Peyer's patch (tissue), 4 donors: ENCODE data around the gene PLCE1. TPM values are rescaled to one million over a fixed set of nuclear protein-coding genes. Genes with fewer than 3 reads are reported as not detected.
A peak's percentile ranks its signal among the peaks of the same experiment; 100 is the strongest.

Experiments used
- DNase-seq, 3 donors: peaks; one replicate each; pipeline ENCODE4 v3.0.0-alpha.2; 2017 to 2019
- H3K27ac ChIP-seq, 4 donors: fragments of 200-600 bp; sonication (generic); one replicate each; pipeline ENCODE4 v1.5.1; 2016 to 2019
- H3K27me3 ChIP-seq, 2 donors: fragments of 200-600 bp; sonication (generic); one replicate each; pipeline ENCODE4 v1.5.1; 2019
- H3K36me3 ChIP-seq, 3 donors: fragments of 200-600 bp; sonication (generic); one replicate each; pipeline ENCODE4 v1.5.1; 2016 to 2019
- H3K4me1 ChIP-seq, 4 donors: fragments of 200-600 bp; sonication (generic); one replicate each; pipeline ENCODE4 v1.5.1; 2016 to 2019
- H3K4me3 ChIP-seq, 4 donors: fragments of 200-600 bp; sonication (generic); 1 replicate in 3 of 4; 2 replicates in 1 of 4; pipeline ENCODE4 v1.5.1; 2016 to 2019; ENCODE audit warnings: mild to moderate bottlenecking in 1 of 4
- H3K9me3 ChIP-seq, 4 donors: fragments of 200-600 bp; sonication (generic); one replicate each; pipeline ENCODE4 v1.5.1; 2016 to 2019; ENCODE audit warnings: mild to moderate bottlenecking in 1 of 4
- POLR2A ChIP-seq, 2 donors: fragments of 450-650 bp; IDR thresholded peaks; one replicate each; pipeline ENCODE4 v1.5.1; 2017; ENCODE audit warnings: antibody characterized with exemption in 2 of 2, mild to moderate bottlenecking in 2 of 2, moderate library complexity in 2 of 2
- total RNA-seq, 4 donors: library from RNA; depleted of rRNA; stranded (reverse); fragments of >200 nt; gene quantifications; one replicate each; pipeline ENCODE4 v1.1.0, GENCODE V29; 2016
- TF ChIP-seq, protein P1 (sequence below), 6 experiments: fragments of 450-650 bp in 4 of 6; fragments of 200-600 bp in 2 of 6; sonication (generic) in 1 of 6; IDR thresholded peaks; one replicate each; pipeline ENCODE4 v1.5.1; 2017 to 2019; ENCODE audit warnings: antibody characterized with exemption in 6 of 6, mild to moderate bottlenecking in 3 of 6, moderate library complexity in 1 of 6

The PLCE1 gene
- total RNA-seq, 4 donors from 2014 or later = 15.4 to 42.9 (median 33.5) TPM

DNA sequence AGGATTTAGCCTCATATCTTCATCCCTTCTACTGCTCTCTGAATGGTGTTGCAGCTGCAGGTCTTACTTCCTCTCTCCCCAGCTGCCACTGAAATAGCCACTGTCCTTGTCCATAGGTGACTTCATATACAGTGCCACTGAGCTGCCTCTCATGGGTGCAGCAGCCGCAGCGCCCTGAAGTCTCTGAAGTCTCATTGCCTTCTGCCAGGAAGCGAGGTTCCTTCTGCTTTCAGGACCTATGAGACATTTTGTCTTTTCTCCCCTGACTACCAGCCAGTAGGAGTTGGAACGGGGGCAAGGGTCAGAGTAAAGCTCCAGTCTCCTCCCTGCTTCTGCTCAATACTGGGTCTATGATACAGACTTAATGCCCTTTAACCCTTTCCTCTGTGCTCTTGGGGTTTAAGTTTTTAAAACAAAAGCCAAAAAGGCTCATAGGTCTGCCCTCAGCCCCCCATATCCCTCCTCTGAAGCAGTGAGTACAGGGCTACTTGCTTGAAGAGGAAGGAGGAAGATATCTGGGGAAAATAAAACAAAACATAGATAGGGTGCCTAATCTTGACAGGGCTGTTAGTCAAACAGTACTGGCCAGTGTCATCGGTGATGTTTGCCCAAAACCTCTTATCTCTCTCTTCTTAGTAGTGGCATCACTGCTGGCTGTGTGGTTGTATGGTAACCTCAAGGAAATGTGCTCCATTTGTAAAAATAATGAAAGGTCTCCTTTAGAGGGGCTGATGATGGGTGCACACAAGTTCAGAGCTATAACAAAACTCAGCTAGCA is 7.1 kb downstream of the PLCE1 start:
- no peaks in the 10 kb centered on the region for H3K9me3 ChIP-seq
- peaks cover 0 to 17% (median 0%) of the 10 kb centered on the region in 4 donors for H3K4me1 ChIP-seq
- peak in 1 of 2 donors; percentile 46 for TF ChIP-seq POLR2A (IDR thresholded peaks at IDR 0.05)
- TF ChIP-seq, protein P1, sequence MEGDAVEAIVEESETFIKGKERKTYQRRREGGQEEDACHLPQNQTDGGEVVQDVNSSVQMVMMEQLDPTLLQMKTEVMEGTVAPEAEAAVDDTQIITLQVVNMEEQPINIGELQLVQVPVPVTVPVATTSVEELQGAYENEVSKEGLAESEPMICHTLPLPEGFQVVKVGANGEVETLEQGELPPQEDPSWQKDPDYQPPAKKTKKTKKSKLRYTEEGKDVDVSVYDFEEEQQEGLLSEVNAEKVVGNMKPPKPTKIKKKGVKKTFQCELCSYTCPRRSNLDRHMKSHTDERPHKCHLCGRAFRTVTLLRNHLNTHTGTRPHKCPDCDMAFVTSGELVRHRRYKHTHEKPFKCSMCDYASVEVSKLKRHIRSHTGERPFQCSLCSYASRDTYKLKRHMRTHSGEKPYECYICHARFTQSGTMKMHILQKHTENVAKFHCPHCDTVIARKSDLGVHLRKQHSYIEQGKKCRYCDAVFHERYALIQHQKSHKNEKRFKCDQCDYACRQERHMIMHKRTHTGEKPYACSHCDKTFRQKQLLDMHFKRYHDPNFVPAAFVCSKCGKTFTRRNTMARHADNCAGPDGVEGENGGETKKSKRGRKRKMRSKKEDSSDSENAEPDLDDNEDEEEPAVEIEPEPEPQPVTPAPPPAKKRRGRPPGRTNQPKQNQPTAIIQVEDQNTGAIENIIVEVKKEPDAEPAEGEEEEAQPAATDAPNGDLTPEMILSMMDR (IDR thresholded peaks at IDR 0.05) = no peak
- DNase-seq = peak in 2 of 3 donors; percentile 63 to 72
- no peaks in the 10 kb centered on the region for H3K36me3 ChIP-seq
- H3K27me3 ChIP-seq = no peaks in the 10 kb centered on the region
- no peak overlapping the region for H3K4me3 ChIP-seq
- H3K27ac ChIP-seq = peak overlapping the region in 3 of 4 donors; percentile 1 to 79 (median 66)

- no peaks in the 10 kb centered on the region for H3K36me3 ChIP-seq
- H3K4me3 ChIP-seq = no peak overlapping the region
- TF ChIP-seq, protein P1 (IDR thresholded peaks at IDR 0.05) = no peak
- TF ChIP-seq POLR2A (IDR thresholded peaks at IDR 0.05) = no peak
- H3K9me3 ChIP-seq = no peaks in the 10 kb centered on the region
- no peak for DNase-seq
- peaks cover 0 to 15% (median 0%) of the 10 kb centered on the region in 4 donors for H3K4me1 ChIP-seq
- H3K27ac ChIP-seq = peak overlapping the region in 3 of 4 donors; percentile 1 to 79 (median 66)
- H3K27me3 ChIP-seq = no peaks in the 10 kb centered on the region
Measured at GRCh38 chr10:94001416-94001810, 7.7 kb downstream of the PLCE1 start.

DNA sequence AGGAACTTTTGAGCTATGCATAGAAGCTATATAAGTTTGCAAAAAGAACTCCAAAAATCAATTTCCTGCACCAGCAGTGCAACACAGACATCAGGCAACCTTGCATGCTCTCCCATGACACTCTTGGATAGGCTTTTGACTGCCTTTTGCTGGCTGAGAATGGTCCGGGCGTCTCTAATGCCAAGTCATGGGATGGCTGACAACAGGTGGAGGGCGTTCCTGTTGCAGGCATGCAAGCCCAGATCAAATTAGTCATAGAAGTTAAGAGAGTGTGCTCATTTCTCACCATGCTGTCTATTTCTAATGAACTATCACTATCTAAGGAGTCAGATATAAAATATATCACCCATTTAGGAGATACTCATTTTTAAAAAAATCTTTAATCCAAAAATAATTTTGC is 8.4 kb downstream of the PLCE1 start:
- Histone ChIP-seq H3K27me3 (no peaks in the 10 kb centered on the region), H3K4me1 (peaks cover 0 to 22% (median 0%) of the 10 kb centered on the region in 4 donors), H3K27ac (no peak overlapping the region), H3K36me3 (no peaks in the 10 kb centered on the region), H3K4me3 (no peak overlapping the region), H3K9me3 (no peaks in the 10 kb centered on the region)
- TF ChIP-seq POLR2A (IDR thresholded peaks at IDR 0.05) = no peak
- TF ChIP-seq, protein P1 (IDR thresholded peaks at IDR 0.05) = no peak
- DNase-seq = peak in 1 of 3 donors; percentile 52

DNA sequence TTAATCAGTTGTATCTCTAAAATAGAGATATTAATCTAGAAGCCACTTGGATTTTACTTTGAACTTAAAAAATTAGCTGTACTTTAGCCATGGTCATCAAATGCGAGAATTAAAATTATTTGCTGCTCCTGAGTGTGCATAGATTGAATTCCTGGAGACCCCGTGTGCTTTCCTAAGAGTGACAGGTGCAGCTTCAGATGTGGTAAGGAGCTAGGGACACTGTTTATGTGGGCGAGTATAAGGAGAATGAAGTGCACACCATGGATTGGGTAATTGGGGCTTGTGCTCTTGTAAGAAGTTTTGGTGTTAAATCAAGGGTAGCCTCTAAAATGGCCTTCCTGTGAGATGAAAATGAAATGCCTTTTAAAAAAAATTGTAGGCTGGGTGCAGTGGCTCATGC is 9.8 kb downstream of the PLCE1 start:
- H3K4me3 ChIP-seq = no peak overlapping the region
- H3K27me3 ChIP-seq = no peaks in the 10 kb centered on the region
- peaks cover 0 to 23% (median 2%) of the 10 kb centered on the region in 4 donors for H3K4me1 ChIP-seq
- H3K36me3 ChIP-seq = no peaks in the 10 kb centered on the region
- TF ChIP-seq, protein P1 (IDR thresholded peaks at IDR 0.05) = no peak
- no peak for TF ChIP-seq POLR2A (IDR thresholded peaks at IDR 0.05)
- no peaks in the 10 kb centered on the region for H3K9me3 ChIP-seq
- no peak overlapping the region for H3K27ac ChIP-seq
- DNase-seq = no peak

GRCh38 chr10:94005050-94005449 is 11.3 kb downstream of the PLCE1 start:
- Histone ChIP-seq H3K27ac (peak overlapping the region in 1 of 4 donors; percentile 62), H3K4me3 (no peak overlapping the region), H3K36me3 (no peaks in the 10 kb centered on the region), H3K27me3 (no peaks in the 10 kb centered on the region), H3K4me1 (peaks cover 0 to 19% (median 2%) of the 10 kb centered on the region in 4 donors), H3K9me3 (no peaks in the 10 kb centered on the region)
- TF ChIP-seq, protein P1 (IDR thresholded peaks at IDR 0.05) = no peak
- no peak for TF ChIP-seq POLR2A (IDR thresholded peaks at IDR 0.05)
- peak in 1 of 3 donors; percentile 65 for DNase-seq
